GM12865 (cell line): Measurements from ENCODE around the gene ANGPTL1.

Experiments used
- DNase-seq: peaks from one replicate; pipeline ENCODE4 v3.0.0; 2010; ENCODE audit warnings: low read depth
- H3K4me3 ChIP-seq: 2 replicates; pipeline ENCODE4 v1.5.1; 2011; ENCODE audit warnings: mild to moderate bottlenecking, low read depth, low read length, control low read depth
- TF ChIP-seq, protein P1 (sequence below): IDR thresholded peaks from 2 replicates; pipeline ENCODE4 v1.5.1; 2011; ENCODE audit warnings: low read length, control low read depth, low read depth, inconsistent platforms; ENCODE audit not compliant: insufficient read depth; ENCODE audit errors: missing control alignments

The ANGPTL1 gene

DNA sequence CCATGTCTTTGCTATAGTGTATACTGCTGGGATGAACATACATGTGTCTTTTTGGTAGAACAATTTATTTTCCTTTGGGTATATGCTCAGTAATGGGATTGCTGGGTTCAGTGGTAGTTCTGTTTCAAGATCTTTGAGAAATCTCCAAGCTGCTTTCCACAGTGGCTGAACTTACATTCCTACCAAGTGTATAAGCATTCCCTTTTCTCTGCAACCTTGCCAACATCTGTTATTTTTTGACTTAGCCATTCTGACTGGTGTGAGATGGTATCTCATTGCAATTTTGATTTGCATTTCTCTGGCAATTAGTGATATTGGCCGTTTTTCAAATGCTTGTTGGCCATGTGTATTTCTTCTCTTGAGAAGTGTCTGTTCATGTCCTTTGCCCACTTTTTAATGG lies 37.5 kb upstream of the ANGPTL1 start:
- DNase-seq, result no peak
- TF ChIP-seq, protein P1, sequence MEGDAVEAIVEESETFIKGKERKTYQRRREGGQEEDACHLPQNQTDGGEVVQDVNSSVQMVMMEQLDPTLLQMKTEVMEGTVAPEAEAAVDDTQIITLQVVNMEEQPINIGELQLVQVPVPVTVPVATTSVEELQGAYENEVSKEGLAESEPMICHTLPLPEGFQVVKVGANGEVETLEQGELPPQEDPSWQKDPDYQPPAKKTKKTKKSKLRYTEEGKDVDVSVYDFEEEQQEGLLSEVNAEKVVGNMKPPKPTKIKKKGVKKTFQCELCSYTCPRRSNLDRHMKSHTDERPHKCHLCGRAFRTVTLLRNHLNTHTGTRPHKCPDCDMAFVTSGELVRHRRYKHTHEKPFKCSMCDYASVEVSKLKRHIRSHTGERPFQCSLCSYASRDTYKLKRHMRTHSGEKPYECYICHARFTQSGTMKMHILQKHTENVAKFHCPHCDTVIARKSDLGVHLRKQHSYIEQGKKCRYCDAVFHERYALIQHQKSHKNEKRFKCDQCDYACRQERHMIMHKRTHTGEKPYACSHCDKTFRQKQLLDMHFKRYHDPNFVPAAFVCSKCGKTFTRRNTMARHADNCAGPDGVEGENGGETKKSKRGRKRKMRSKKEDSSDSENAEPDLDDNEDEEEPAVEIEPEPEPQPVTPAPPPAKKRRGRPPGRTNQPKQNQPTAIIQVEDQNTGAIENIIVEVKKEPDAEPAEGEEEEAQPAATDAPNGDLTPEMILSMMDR, result no peak
- H3K4me3 ChIP-seq, result no peak overlapping the region

DNA sequence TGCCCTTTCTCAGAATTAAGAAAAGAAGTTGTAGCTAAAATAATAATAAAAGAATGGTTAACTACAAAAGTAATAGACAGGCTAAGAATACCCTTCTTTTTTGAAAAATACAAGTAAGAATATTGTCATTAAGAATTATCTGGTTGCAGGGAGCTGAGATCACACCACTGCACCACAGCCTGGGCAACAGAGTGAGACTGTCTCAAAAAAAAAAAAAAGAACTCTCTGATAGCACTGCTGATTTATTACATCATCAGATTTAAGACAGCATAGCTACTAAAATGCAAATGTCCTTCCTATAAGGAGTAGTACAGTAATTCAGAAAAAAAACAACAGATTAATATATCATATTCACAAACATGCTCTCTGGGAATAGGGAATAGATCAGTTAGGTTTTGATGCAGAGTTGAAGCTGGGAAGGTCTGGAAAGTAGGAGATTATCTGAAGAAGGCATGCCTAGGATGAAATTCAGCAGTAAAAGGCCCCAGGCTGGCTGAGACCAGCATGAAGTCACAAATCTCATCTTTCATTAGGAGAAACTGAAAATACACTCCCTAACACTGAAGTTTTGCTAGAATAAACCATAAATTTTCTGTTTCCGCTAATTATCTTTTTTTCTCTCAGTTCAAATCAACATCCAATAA lies 30.7 kb upstream of the ANGPTL1 start:
- DNase-seq, result no peak
- H3K4me3 ChIP-seq, result no peak overlapping the region
- TF ChIP-seq, protein P1, result no peak

DNA sequence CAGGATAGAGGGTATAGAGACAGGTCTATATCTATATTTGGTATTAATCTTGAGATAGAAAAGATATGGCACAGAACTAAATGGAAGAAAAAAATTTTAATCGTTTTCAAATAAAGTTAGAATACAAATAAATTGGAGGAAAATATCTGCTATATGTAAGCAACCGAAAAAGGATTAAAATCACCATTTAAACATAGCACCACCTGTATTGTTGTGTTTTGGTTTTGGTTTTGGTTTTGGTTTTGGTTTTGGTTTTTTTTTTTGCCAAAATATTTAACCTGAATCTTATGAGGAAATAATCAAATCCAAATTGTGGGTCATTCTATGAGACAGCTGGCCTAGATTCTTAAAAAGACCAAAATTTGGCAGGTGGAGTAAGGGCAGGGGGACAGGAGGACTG lies 28.5 kb upstream of the ANGPTL1 start:
- DNase-seq, result no peak
- H3K4me3 ChIP-seq, result no peak overlapping the region
- TF ChIP-seq, protein P1, result no peak

DNA sequence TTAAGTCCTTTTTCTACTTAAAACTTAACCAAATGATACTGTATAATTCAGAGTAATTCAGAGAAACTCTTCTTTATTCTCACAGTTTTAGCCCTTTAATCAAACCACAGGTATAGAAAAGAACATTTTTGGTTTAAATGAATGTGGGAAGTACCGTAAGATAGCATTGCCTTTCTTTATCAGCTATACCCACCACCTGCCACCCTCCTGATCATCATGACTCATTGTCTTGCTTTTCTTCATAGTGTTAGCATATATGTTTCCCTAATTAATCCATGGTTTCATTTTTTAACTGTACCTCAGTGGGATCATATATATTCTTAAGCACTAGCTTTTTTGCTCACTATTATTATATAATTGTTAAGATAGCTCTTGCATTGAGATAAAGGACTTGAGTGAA lies 27.5 kb upstream of the ANGPTL1 start:
- TF ChIP-seq, protein P1, result no peak
- DNase-seq, result no peak
- no peak overlapping the region for H3K4me3 ChIP-seq

DNA sequence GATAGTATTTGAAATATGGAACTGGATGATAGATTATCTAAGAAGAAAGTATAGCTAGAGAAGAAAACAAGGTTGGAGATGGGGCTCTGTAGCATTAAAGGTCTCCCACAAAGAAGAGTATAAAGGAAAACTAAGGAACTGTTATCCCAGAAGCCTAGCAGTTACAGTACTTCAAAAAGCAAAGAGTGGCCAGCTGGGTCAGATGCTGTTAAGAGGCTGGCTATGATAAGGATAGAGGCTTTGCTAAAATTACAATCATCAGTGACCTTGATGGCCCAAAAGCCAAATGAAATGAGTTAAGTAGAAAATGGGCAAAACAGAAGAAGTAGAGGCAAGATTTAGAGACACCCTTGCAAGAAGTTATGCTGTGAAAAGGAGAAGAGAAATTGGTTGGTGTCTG lies 25.1 kb upstream of the ANGPTL1 start:
- H3K4me3 ChIP-seq, result no peak overlapping the region
- TF ChIP-seq, protein P1, result no peak
- DNase-seq, result no peak

DNA sequence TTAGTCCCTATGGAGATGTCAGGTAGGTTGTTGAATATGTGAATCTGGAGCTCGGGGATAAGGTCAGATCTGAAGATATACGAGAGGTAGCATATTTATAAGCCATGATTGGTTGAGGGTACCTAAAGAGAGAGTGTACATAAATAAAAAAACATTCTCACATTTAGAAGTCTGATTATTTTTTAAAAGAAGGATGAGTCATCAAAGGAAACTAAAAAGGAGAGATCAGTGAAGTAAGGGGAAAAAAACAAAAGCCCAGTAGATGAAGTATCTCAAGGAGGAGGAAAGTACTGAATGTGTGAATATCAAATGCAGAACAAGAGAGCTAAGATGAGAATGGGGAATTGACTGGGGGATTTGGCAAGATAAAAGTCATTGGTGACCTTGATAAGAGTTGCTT lies 15.7 kb upstream of the ANGPTL1 start:
- TF ChIP-seq, protein P1, result no peak
- H3K4me3 ChIP-seq, result no peak overlapping the region
- no peak for DNase-seq

DNA sequence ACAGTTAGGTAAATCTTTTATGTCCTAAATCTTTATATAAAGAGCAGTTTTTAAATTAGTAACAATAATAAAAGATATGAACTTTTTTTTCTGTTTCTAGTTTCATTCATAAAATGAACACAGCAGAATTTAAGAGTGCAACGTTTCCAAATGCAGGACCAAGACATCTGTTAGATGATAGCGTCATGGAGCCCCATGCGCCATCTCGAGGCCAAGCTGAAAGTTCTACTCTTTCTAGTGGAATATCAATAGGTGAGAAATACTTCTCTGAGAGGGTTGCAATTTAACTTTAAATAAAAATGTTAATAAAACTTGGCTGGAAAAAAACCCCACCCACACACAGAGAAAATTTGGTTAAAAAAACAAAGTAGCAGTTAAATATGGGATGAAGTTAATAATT lies 15.0 kb upstream of the ANGPTL1 start:
- H3K4me3 ChIP-seq, result no peak overlapping the region
- DNase-seq, result peak; percentile 13
- TF ChIP-seq, protein P1, result peak; percentile 3
